GM19035 (cell line): ENCODE results near the gene PRKG1.

Experiments used
- ATAC-seq: cut with Tn5 transposase; IDR thresholded peaks from one replicate; pipeline ENCODE4 v1.9.1; 2021; ENCODE audit not compliant: unreplicated experiment

PRKG1 gene

GRCh38 chr10:51900180-51900579 lies 825.9 kb downstream of the PRKG1 start:
- no peak for ATAC-seq

- ATAC-seq: no peak
Measured at GRCh38 chr10:51903675-51904074, 829.4 kb downstream of the PRKG1 start.

GRCh38 chr10:51905032-51905431 lies 830.7 kb downstream of the PRKG1 start:
- no peak for ATAC-seq

GRCh38 chr10:51907361-51907760 lies 833.1 kb downstream of the PRKG1 start:
- ATAC-seq: no peak

- ATAC-seq: no peak
Measured at GRCh38 chr10:51910189-51910588, 835.9 kb downstream of the PRKG1 start.

- ATAC-seq: no peak
Measured at GRCh38 chr10:51910596-51910995, 836.3 kb downstream of the PRKG1 start.

GRCh38 chr10:51911723-51912122 lies 837.4 kb downstream of the PRKG1 start:
- ATAC-seq: no peak

- no peak for ATAC-seq
Measured at GRCh38 chr10:51915031-51915542, 840.8 kb downstream of the PRKG1 start.

- no peak for ATAC-seq
Measured at GRCh38 chr10:51918440-51918839, 844.2 kb downstream of the PRKG1 start.

GRCh38 chr10:51918884-51919325 lies 844.6 kb downstream of the PRKG1 start:
- ATAC-seq: no peak

GRCh38 chr10:51920672-51921071 lies 846.4 kb downstream of the PRKG1 start:
- no peak for ATAC-seq

GRCh38 chr10:51924359-51924758 lies 850.1 kb downstream of the PRKG1 start:
- ATAC-seq: no peak

GRCh38 chr10:51926337-51926736 lies 852.0 kb downstream of the PRKG1 start:
- no peak for ATAC-seq

- ATAC-seq: no peak
Measured at GRCh38 chr10:51928162-51928561, 853.9 kb downstream of the PRKG1 start.

GRCh38 chr10:51932530-51932929 lies 858.2 kb downstream of the PRKG1 start:
- ATAC-seq: no peak

GRCh38 chr10:51934373-51934772 lies 860.1 kb downstream of the PRKG1 start:
- no peak for ATAC-seq

- ATAC-seq: no peak
Measured at GRCh38 chr10:51935341-51935740, 861.1 kb downstream of the PRKG1 start.

- no peak for ATAC-seq
Measured at GRCh38 chr10:51937308-51938140, 863.2 kb downstream of the PRKG1 start.

- no peak for ATAC-seq
Measured at GRCh38 chr10:51950371-51950995, 876.2 kb downstream of the PRKG1 start.

GRCh38 chr10:51950996-51951555 lies 876.8 kb downstream of the PRKG1 start:
- no peak for ATAC-seq

- no peak for ATAC-seq
Measured at GRCh38 chr10:51951601-51952000, 877.3 kb downstream of the PRKG1 start.

- ATAC-seq: no peak
Measured at GRCh38 chr10:51952056-51952455, 877.8 kb downstream of the PRKG1 start.
